NB4 (cell line): ENCODE measurements around the gene SDK2.

ENCODE experiments used
- MYC ChIP-seq: IDR thresholded peaks from 2 replicates; pipeline ENCODE4 v1.6.1; 2011; ENCODE audit warnings: low read depth, low read length
- POLR2A ChIP-seq: IDR thresholded peaks from 2 replicates; pipeline ENCODE4 v1.6.1; 2011; ENCODE audit warnings: mild to moderate bottlenecking; ENCODE audit not compliant: insufficient read length; ENCODE audit errors: extremely low read depth
- TF ChIP-seq, protein P1 (sequence below): IDR thresholded peaks from one replicate; pipeline ENCODE4 v1.5.1; 2012; ENCODE audit warnings: low read depth, low read length
- TF ChIP-seq, protein P2 (sequence below): IDR thresholded peaks from 2 replicates; pipeline ENCODE4 v1.6.1; 2011; ENCODE audit warnings: low read depth, low read length

DNA sequence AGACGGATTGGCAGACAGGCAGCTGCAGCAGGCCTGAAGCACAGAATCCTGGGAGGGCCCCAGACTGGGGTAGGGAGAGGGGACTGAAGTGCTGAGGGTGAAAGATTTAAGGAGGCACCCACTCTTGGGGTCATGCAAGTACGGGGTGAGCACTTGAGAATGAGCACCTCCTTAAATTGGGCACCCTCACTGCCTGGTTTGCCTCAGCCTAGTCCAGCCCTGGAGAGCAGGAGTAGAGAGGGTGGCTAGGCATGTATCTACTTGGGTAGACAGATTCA is 178.4 kb downstream of the SDK2 start:
- TF ChIP-seq, protein P1, sequence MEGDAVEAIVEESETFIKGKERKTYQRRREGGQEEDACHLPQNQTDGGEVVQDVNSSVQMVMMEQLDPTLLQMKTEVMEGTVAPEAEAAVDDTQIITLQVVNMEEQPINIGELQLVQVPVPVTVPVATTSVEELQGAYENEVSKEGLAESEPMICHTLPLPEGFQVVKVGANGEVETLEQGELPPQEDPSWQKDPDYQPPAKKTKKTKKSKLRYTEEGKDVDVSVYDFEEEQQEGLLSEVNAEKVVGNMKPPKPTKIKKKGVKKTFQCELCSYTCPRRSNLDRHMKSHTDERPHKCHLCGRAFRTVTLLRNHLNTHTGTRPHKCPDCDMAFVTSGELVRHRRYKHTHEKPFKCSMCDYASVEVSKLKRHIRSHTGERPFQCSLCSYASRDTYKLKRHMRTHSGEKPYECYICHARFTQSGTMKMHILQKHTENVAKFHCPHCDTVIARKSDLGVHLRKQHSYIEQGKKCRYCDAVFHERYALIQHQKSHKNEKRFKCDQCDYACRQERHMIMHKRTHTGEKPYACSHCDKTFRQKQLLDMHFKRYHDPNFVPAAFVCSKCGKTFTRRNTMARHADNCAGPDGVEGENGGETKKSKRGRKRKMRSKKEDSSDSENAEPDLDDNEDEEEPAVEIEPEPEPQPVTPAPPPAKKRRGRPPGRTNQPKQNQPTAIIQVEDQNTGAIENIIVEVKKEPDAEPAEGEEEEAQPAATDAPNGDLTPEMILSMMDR: no peak
- no peak for TF ChIP-seq POLR2A
- TF ChIP-seq, protein P2, sequence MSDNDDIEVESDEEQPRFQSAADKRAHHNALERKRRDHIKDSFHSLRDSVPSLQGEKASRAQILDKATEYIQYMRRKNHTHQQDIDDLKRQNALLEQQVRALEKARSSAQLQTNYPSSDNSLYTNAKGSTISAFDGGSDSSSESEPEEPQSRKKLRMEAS: no peak
- no peak for TF ChIP-seq MYC
